ENCODE results near the gene LYSMD1. TPM values are rescaled to one million over a fixed set of nuclear protein-coding genes. Genes with fewer than 3 reads are reported as not detected.

The LYSMD1 gene
- polyA plus RNA-seq, 1 donor (not counting 4 experiments of a cell fraction or from before 2014, with no cell fraction given), result 5.6 TPM

DNA sequence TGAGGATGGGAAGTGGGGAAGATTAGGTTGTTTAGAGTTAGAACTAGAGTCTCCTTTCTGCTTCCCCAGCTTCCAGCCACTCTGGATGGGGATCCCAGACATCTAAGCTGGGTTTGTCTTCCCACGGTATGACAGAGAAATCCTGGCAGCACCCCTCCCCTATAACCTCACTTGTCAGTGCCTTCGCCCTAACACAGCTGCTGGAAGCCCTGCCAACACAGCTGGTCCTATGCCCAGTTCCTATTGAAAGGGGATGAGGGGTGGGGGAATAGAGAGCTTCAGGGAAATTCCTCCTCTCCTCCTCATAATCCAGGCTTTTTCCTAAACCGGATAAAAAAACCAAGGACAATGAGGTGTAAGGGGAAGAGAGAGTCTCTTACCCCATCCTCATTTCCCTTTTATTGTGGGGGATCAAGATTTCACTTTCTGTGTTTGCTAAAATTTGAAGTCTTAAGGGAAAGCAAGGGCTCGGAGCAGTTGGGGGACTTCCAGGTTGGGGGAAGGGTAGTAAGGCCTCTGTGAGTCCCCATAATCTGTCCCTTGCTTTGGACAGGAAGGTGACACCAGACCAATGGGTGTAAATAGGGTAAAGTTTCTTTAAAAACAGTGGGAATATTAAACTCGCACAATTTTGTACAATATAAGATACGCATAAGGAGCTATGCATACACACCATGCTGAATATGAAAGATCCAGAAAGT is 9.5 kb upstream of the LYSMD1 start:
- no peak overlapping the region for H3K4me2 ChIP-seq (ENCODE audit: control insufficient read depth, extremely low read depth, insufficient read depth, low read depth, low read length)
- peaks cover 23 to 34% of the 10 kb centered on the region in 2 experiments for H3K36me3 ChIP-seq (ENCODE audit: control insufficient read depth in 2 of 2, extremely low read depth in 1 of 2, insufficient read depth in 2 of 2, low read length in 2 of 2)
- TF ChIP-seq CTCF (optimal IDR thresholded peaks at IDR 0.05 in 1 of 3, IDR thresholded peaks at IDR 0.05 in 1 of 3, conservative IDR thresholded peaks at IDR 0.05 in 1 of 3; ENCODE audit: extremely low read depth in 1 of 3, insufficient read depth in 2 of 3, low read length in 3 of 3) (no peak), EZH2 (IDR thresholded peaks at IDR 0.05; ENCODE audit: low read length) (no peak)
- dilution Hi-C loops (cut with MboI; ENCODE audit: extremely low pct_ligation_motif_present, low sequenced_read_pairs), result no loop called here
- no peak overlapping the region for H3K27ac ChIP-seq (ENCODE audit: control insufficient read depth, insufficient read depth, low read length)
- H3K4me3 ChIP-seq (ENCODE audit: control insufficient read depth in 2 of 3, extremely low read depth in 1 of 3, insufficient read depth in 2 of 3, low read depth in 1 of 3, low read length in 3 of 3), result no peak overlapping the region
- FAIRE-seq (no peak), DNase-seq (ENCODE audit: low read depth, low spot score) (no peak)
- H3K27me3 ChIP-seq (ENCODE audit: control insufficient read depth, extremely low read depth, insufficient read depth, low read length), result no peaks in the 10 kb centered on the region
- H3K4me1 ChIP-seq (ENCODE audit: control insufficient read depth, extremely low read depth, insufficient read depth, low read length), result peaks cover 9% of the 10 kb centered on the region
- H3K79me2 ChIP-seq (ENCODE audit: control insufficient read depth, insufficient read depth, low read length), result no peaks in the 10 kb centered on the region
- H3K9me1 ChIP-seq (ENCODE audit: control insufficient read depth, extremely low read depth, insufficient read depth, low read length), result no peaks in the 10 kb centered on the region
- H3K9me3 ChIP-seq (ENCODE audit: control insufficient read depth, low read depth, low read length), result no peaks in the 10 kb centered on the region
- no peak overlapping the region for H3K9ac ChIP-seq (ENCODE audit: control insufficient read depth, extremely low read depth, insufficient read depth, low read length)
- no peaks in the 10 kb centered on the region for H4K20me1 ChIP-seq (ENCODE audit: control insufficient read depth, extremely low read depth, insufficient read depth, low read length)
- no peak overlapping the region for H2AFZ ChIP-seq (ENCODE audit: control insufficient read depth, low read length)

GRCh38 chr1:151171190-151171589 is 5.5 kb upstream of the LYSMD1 start:
- dilution Hi-C loops (cut with MboI; ENCODE audit: extremely low pct_ligation_motif_present, low sequenced_read_pairs), result no loop called here
- no peak overlapping the region for H2AFZ ChIP-seq (ENCODE audit: control insufficient read depth, low read length)
- H3K9me3 ChIP-seq (ENCODE audit: control insufficient read depth, low read depth, low read length), result no peaks in the 10 kb centered on the region
- no peaks in the 10 kb centered on the region for H4K20me1 ChIP-seq (ENCODE audit: control insufficient read depth, extremely low read depth, insufficient read depth, low read length)
- H3K36me3 ChIP-seq (ENCODE audit: control insufficient read depth in 2 of 2, extremely low read depth in 1 of 2, insufficient read depth in 2 of 2, low read length in 2 of 2), result peaks cover 16% of the 10 kb centered on the region in 2 experiments
- H3K4me1 ChIP-seq (ENCODE audit: control insufficient read depth, extremely low read depth, insufficient read depth, low read length), result peaks cover 16% of the 10 kb centered on the region
- H3K27ac ChIP-seq (ENCODE audit: control insufficient read depth, insufficient read depth, low read length), result no peak overlapping the region
- no peak overlapping the region for H3K9ac ChIP-seq (ENCODE audit: control insufficient read depth, extremely low read depth, insufficient read depth, low read length)
- TF ChIP-seq CTCF (optimal IDR thresholded peaks at IDR 0.05 in 1 of 3, IDR thresholded peaks at IDR 0.05 in 1 of 3, conservative IDR thresholded peaks at IDR 0.05 in 1 of 3; ENCODE audit: extremely low read depth in 1 of 3, insufficient read depth in 2 of 3, low read length in 3 of 3), result no peak
- no peak for TF ChIP-seq EZH2 (IDR thresholded peaks at IDR 0.05; ENCODE audit: low read length)
- H3K4me2 ChIP-seq (ENCODE audit: control insufficient read depth, extremely low read depth, insufficient read depth, low read depth, low read length), result no peak overlapping the region
- no peak for DNase-seq (ENCODE audit: low read depth, low spot score)
- no peaks in the 10 kb centered on the region for H3K27me3 ChIP-seq (ENCODE audit: control insufficient read depth, extremely low read depth, insufficient read depth, low read length)
- H3K9me1 ChIP-seq (ENCODE audit: control insufficient read depth, extremely low read depth, insufficient read depth, low read length), result peaks cover 2% of the 10 kb centered on the region
- no peak overlapping the region for H3K4me3 ChIP-seq (ENCODE audit: control insufficient read depth in 2 of 3, extremely low read depth in 1 of 3, insufficient read depth in 2 of 3, low read depth in 1 of 3, low read length in 3 of 3)
- no peak for FAIRE-seq
- peaks cover 9% of the 10 kb centered on the region for H3K79me2 ChIP-seq (ENCODE audit: control insufficient read depth, insufficient read depth, low read length)
